ENCODE data around the gene GPR156. TPM values are rescaled to one million over a fixed set of nuclear protein-coding genes. Genes with fewer than 3 reads are reported as not detected.
"Not testable (repeated sequence)": the region's sequence is repeated elsewhere in the genome, so short reads cannot be mapped to it uniquely, and the experiment has no call there.

Gene GPR156
- total RNA-seq, 1 experiment from 2014 or later = 0.24 TPM

- no peak for DNase-seq (ENCODE audit: low read depth)
These were observed 123.1 kb downstream of the GPR156 start for GRCh38 chr3:120161902-120162301.

GRCh38 chr3:120160050-120160449 is 125.0 kb downstream of the GPR156 start:
- DNase-seq (ENCODE audit: low read depth) = peak; percentile 91

GRCh38 chr3:120157681-120158080 is 127.3 kb downstream of the GPR156 start:
- no peak for DNase-seq (ENCODE audit: low read depth)

GRCh38 chr3:120157113-120157512 is 127.9 kb downstream of the GPR156 start:
- no peak for DNase-seq (ENCODE audit: low read depth)

GRCh38 chr3:120156699-120157098 is 128.3 kb downstream of the GPR156 start:
- no peak for DNase-seq (ENCODE audit: low read depth)

- not testable (repeated sequence) for DNase-seq (ENCODE audit: low read depth)
These were observed 129.3 kb downstream of the GPR156 start for GRCh38 chr3:120155694-120156093.

GRCh38 chr3:120155108-120155507 is 129.9 kb downstream of the GPR156 start:
- DNase-seq (ENCODE audit: low read depth) = no peak

GRCh38 chr3:120153294-120153693 is 131.7 kb downstream of the GPR156 start:
- DNase-seq (ENCODE audit: low read depth) = peak; percentile 91

GRCh38 chr3:120151791-120152190 is 133.2 kb downstream of the GPR156 start:
- no peak for DNase-seq (ENCODE audit: low read depth)

GRCh38 chr3:120148187-120148949 is 136.7 kb downstream of the GPR156 start:
- no peak for DNase-seq (ENCODE audit: low read depth)

GRCh38 chr3:120147072-120147871 is 137.8 kb downstream of the GPR156 start:
- no peak for DNase-seq (ENCODE audit: low read depth)

- peak; percentile 76 for DNase-seq (ENCODE audit: low read depth)
These were observed 139.3 kb downstream of the GPR156 start for GRCh38 chr3:120145542-120146285.

GRCh38 chr3:120144267-120144666 is 140.8 kb downstream of the GPR156 start:
- DNase-seq (ENCODE audit: low read depth) = peak; percentile 72

GRCh38 chr3:120143676-120144075 is 141.3 kb downstream of the GPR156 start:
- no peak for DNase-seq (ENCODE audit: low read depth)

GRCh38 chr3:120142236-120142635 is 142.8 kb downstream of the GPR156 start:
- DNase-seq (ENCODE audit: low read depth) = no peak

GRCh38 chr3:120140098-120140742 is 144.8 kb downstream of the GPR156 start:
- no peak for DNase-seq (ENCODE audit: low read depth)

GRCh38 chr3:120139140-120139539 is 145.9 kb downstream of the GPR156 start:
- DNase-seq (ENCODE audit: low read depth) = no peak

GRCh38 chr3:120137548-120137947 is 147.5 kb downstream of the GPR156 start:
- DNase-seq (ENCODE audit: low read depth) = no peak

GRCh38 chr3:120130656-120131055 is 154.4 kb downstream of the GPR156 start:
- DNase-seq (ENCODE audit: low read depth) = no peak

- DNase-seq (ENCODE audit: low read depth) = no peak
These were observed 155.1 kb downstream of the GPR156 start for GRCh38 chr3:120129718-120130513.

- no peak for DNase-seq (ENCODE audit: low read depth)
These were observed 156.0 kb downstream of the GPR156 start for GRCh38 chr3:120129051-120129450.
